Ishikawa (cell line): ENCODE measurements around the gene PDZD2.

ENCODE experiments used
- CEBPB ChIP-seq: IDR thresholded peaks from 2 replicates; pipeline ENCODE4 v1.6.1; 2012
- CREB1 ChIP-seq: IDR thresholded peaks from 2 replicates; pipeline ENCODE4 v1.6.1; 2012; ENCODE audit warnings: low read depth
- EGR1 ChIP-seq: IDR thresholded peaks from 2 replicates; pipeline ENCODE4 v1.6.1; 2012
- EP300 ChIP-seq: IDR thresholded peaks from 2 replicates; pipeline ENCODE4 v1.6.1; 2012; ENCODE audit warnings: borderline replicate concordance
- FOXM1 ChIP-seq: IDR thresholded peaks from 2 replicates; pipeline ENCODE4 v1.6.1; 2012; ENCODE audit warnings: low read depth, borderline replicate concordance
- NFIC ChIP-seq: IDR thresholded peaks from 2 replicates; pipeline ENCODE4 v1.6.1; 2012
- RAD21 ChIP-seq: IDR thresholded peaks from 2 replicates; pipeline ENCODE4 v1.6.1; 2012; ENCODE audit warnings: low read depth
- TAF1 ChIP-seq: IDR thresholded peaks from 2 replicates; pipeline ENCODE4 v1.6.1; 2012; ENCODE audit warnings: low read depth, mild to moderate bottlenecking
- TCF12 ChIP-seq: IDR thresholded peaks from 2 replicates; pipeline ENCODE4 v1.6.1; 2012; ENCODE audit warnings: low read depth
- TEAD4 ChIP-seq: IDR thresholded peaks from 2 replicates; pipeline ENCODE4 v1.6.1; 2012
- YY1 ChIP-seq: IDR thresholded peaks from 2 replicates; pipeline ENCODE4 v1.6.1; 2012; ENCODE audit warnings: low read depth
- ZBTB7A ChIP-seq: IDR thresholded peaks from 2 replicates; pipeline ENCODE4 v1.6.1; 2012; ENCODE audit warnings: low read depth
- TF ChIP-seq, protein P1 (sequence below): IDR thresholded peaks from 2 replicates; pipeline ENCODE4 v1.6.1; 2012
- TF ChIP-seq, protein P2 (sequence below): IDR thresholded peaks from 2 replicates; pipeline ENCODE4 v1.6.1; 2012; ENCODE audit warnings: low read depth, mild to moderate bottlenecking
- TF ChIP-seq, protein P3 (sequence below): IDR thresholded peaks from 2 replicates; pipeline ENCODE4 v1.6.1; 2012

Gene PDZD2

DNA sequence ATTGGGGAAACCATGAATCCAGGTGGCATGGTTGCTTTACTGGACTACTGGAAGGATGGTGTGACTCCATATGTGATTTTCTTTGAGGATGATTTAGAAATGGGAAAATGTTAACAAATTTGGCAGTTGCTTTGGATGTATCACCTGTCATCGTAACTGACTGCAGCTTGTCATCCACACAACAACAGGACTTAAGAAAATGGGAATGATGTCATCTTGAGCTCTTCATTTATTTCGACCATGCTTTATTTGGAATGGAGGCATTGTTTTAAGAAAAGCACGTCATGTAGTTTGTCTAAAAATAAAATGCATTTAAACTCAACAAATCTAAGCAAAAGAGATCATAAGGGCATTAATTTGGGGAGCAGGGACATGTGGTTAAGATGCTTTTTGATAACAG lies 270.1 kb downstream of the PDZD2 start:
- TF ChIP-seq CREB1 = no peak
- TF ChIP-seq, protein P1, sequence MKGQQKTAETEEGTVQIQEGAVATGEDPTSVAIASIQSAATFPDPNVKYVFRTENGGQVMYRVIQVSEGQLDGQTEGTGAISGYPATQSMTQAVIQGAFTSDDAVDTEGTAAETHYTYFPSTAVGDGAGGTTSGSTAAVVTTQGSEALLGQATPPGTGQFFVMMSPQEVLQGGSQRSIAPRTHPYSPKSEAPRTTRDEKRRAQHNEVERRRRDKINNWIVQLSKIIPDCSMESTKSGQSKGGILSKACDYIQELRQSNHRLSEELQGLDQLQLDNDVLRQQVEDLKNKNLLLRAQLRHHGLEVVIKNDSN = no peak
- TF ChIP-seq TAF1 = no peak
- no peak for TF ChIP-seq NFIC
- TF ChIP-seq, protein P2, sequence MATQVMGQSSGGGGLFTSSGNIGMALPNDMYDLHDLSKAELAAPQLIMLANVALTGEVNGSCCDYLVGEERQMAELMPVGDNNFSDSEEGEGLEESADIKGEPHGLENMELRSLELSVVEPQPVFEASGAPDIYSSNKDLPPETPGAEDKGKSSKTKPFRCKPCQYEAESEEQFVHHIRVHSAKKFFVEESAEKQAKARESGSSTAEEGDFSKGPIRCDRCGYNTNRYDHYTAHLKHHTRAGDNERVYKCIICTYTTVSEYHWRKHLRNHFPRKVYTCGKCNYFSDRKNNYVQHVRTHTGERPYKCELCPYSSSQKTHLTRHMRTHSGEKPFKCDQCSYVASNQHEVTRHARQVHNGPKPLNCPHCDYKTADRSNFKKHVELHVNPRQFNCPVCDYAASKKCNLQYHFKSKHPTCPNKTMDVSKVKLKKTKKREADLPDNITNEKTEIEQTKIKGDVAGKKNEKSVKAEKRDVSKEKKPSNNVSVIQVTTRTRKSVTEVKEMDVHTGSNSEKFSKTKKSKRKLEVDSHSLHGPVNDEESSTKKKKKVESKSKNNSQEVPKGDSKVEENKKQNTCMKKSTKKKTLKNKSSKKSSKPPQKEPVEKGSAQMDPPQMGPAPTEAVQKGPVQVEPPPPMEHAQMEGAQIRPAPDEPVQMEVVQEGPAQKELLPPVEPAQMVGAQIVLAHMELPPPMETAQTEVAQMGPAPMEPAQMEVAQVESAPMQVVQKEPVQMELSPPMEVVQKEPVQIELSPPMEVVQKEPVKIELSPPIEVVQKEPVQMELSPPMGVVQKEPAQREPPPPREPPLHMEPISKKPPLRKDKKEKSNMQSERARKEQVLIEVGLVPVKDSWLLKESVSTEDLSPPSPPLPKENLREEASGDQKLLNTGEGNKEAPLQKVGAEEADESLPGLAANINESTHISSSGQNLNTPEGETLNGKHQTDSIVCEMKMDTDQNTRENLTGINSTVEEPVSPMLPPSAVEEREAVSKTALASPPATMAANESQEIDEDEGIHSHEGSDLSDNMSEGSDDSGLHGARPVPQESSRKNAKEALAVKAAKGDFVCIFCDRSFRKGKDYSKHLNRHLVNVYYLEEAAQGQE = no peak
- TF ChIP-seq CEBPB = no peak
- TF ChIP-seq, protein P3, sequence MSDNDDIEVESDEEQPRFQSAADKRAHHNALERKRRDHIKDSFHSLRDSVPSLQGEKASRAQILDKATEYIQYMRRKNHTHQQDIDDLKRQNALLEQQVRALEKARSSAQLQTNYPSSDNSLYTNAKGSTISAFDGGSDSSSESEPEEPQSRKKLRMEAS = no peak
- TF ChIP-seq YY1 = no peak

DNA sequence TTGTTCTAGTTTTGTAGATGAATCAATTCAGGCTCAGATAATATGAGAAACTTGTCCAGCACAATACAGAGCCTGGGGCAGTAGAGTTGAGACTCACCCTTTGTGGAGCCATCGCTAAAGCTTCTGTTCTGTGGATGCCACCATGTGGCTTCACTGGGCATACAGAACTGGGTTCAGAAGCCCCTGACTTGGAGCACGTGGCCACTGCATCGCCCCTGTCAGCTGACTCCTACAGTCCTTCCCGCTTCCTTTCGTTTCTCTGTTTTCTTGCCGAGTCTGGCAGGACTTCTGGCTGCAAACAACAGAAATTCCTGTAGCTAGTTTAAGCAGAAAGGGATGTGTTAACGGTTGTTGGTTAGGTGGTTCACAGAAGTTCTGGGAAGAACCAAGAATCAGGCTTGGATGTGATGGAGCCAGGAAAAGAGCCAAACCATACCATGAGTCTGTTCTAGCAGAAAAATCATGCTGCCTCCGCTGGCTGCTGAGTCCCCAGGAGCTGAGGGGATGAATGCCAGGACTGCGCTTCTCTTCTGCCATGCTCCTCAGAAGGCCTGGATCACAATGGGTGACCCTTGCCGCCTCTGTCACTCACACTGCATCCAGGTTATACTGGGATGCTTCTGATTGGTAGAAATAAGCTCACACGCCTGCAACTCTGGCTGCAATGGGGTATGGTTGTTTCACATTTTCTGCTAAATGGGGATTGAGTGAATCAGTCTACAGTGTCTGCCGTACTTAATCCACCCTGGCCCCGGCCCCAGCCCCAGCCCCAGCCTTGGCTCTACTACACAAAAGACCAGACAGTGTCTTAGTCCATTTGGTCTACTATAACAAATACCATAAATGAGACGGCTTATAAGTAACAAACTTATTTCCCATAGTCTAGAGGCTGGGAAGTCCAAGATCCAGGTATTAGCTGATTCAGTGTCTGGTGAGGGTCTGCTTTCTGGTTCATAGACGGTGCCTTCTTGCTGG lies 272.6 kb downstream of the PDZD2 start:
- TF ChIP-seq CREB1 (no peak), EP300 (no peak), RAD21 (no peak), YY1 (no peak), FOXM1 (no peak)
- TF ChIP-seq, protein P3 = no peak

DNA sequence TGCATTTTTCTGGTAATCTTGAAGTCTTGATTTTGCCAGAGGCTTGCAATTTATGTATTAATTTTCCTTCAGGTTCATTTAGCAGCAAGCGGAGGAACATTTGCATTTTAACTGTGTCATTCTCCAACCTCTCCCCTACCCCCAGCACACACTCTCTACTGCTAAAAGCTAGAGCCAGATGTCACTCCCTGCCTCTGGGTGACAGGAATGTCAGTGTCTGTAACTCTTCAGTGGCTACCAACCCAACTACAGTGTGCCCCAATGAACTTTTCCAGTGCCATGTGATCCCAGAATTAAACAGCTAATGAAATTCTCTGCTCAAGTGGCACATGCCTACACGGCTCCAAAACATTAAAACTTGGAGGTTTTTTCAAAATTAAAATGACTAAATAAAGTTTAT lies 274.9 kb downstream of the PDZD2 start:
- no peak for TF ChIP-seq TAF1

DNA sequence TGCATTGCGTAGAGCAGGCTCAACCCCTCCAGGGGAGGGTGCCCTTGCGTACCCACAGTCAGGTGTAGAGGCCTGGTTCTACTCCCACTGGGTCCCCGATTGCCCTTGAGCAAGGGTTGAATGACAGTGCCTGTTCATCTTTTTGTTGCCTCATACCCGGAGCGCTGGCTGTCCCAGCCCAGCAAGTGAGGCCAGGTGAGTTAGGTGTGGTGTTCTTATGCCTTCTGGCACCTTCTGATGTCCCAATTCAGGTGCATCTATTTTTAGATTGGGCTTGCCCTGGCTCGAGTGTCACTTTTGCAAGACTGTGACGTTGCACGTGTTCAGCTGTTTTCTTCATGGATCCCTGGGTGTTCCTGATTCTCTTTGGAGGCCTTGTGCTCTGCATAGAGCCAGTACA lies 277.4 kb downstream of the PDZD2 start:
- TF ChIP-seq CREB1 = no peak
- TF ChIP-seq YY1 = no peak
- TF ChIP-seq EP300 = no peak
- TF ChIP-seq EGR1 = no peak
- no peak for TF ChIP-seq TCF12
- TF ChIP-seq, protein P2 = no peak
- no peak for TF ChIP-seq NFIC
- no peak for TF ChIP-seq TEAD4
- TF ChIP-seq ZBTB7A = no peak
- TF ChIP-seq, protein P3 = no peak
- TF ChIP-seq TAF1 = no peak
- no peak for TF ChIP-seq RAD21
- no peak for TF ChIP-seq CEBPB
- no peak for TF ChIP-seq FOXM1
- TF ChIP-seq, protein P1 = no peak

DNA sequence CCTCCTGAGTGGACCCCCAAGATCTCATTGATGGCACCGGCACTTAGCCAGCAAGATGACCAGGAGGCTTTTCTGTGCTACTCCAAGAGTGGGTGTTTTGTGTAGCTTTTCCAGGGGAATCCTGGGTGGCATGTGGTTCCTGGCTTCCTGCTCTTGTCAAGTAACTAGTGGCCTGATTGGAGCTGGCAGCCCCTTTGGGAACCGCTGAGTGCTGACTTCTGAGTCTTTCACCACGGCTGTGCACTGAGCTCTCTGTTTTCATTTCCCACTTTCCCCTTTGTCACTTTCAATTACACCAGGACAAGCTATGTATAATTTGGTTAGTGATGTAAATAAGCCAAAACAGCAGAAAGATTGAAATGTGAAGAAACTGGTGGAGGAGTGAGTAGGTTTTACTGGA lies 279.8 kb downstream of the PDZD2 start:
- no peak for TF ChIP-seq CEBPB

DNA sequence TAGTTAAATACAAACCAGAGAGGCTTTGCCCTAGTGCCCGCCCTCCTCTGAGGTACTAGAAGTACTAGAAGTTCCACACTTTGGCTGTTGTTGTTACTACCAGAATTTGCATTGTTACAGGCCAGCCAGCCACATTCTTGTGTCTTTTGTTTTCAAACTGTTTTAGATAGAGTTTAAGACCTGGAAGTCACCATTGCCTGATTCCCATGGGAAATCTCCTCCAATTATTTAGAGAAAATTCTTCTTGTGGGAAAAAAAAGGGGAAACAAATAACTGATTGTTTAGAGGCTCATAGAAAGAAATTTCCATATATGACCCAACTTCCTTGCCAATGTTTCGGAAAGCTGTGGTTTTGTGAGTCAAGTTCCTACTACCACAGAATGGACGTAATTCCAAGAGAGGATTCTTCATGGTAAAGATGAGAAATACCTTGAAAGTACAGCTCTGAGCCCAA lies 282.9 kb downstream of the PDZD2 start:
- TF ChIP-seq RAD21 = no peak
- TF ChIP-seq, protein P2 = no peak
- no peak for TF ChIP-seq EP300
- no peak for TF ChIP-seq ZBTB7A
- TF ChIP-seq TEAD4 = no peak
- TF ChIP-seq TAF1 = no peak
- no peak for TF ChIP-seq NFIC
- TF ChIP-seq YY1 = no peak
- TF ChIP-seq CEBPB = no peak
- TF ChIP-seq, protein P3 = no peak
- no peak for TF ChIP-seq CREB1
- TF ChIP-seq TCF12 = no peak
- no peak for TF ChIP-seq EGR1
- TF ChIP-seq, protein P1 = no peak
- TF ChIP-seq FOXM1 = no peak
